Middle frontal gyrus (tissue), 1 donor: ENCODE data around the gene ZNF846.
"Not testable (repeated sequence)": the region's sequence is repeated elsewhere in the genome, so short reads cannot be mapped to it uniquely, and the experiment has no call there.

Source experiments
- DNase-seq: peaks from one replicate; pipeline ENCODE4 v3.0.0-alpha.2; 2015; ENCODE audit warnings: low spot score; ENCODE audit errors: extremely low spot score

ZNF846 gene

DNA sequence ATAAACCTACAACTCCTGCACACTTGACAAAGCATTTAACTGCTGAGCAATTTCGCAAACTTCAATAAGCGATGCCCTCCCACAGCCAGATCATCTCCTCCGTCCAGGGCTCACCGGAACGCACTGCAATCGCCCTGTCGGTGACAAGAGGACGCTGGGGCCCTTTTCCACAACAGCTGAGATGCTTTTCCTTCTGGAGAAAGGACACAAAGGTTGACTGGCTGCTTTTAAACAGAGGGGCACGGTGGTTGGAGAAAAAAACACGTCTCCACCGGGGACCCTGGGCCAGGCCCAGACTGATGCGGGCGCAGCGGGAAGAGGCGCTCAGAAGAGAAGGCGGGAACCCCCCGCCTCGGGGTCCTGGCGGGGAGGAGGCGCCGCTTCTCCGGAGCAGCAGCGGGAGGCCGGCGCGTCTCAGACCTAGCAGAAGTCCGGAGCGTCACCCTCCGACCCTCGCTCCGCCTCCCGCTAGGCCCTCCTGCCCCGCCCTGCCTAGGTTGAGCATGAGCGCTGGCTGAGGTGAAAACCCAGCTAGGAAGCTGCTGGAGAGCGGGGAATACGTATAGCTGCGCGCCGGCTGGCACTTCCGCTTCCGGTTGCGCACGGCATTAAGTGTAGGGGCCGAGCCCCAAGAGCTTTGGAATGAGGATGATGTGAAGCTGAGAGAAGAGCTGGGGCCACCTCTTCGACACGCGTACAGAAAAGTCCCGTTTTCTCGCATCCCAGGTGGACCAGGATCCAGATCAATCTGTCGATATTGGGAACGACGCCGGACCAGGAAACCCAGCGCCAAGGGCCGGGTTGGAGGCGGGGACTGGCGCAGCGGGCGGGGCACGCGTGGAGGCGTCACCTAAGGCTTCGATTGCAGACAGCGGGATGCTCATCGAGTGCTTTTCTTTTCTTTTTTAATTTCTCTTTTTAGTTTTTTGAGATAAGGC, at the start of gene ZNF846:
Gene ZNF846, minus strand, starts transcription at position 564 of the 938 bp plus-strand sequence. CDS start 3,788 bp downstream, outside the sequence.
- peak; percentile 89 for DNase-seq

DNA sequence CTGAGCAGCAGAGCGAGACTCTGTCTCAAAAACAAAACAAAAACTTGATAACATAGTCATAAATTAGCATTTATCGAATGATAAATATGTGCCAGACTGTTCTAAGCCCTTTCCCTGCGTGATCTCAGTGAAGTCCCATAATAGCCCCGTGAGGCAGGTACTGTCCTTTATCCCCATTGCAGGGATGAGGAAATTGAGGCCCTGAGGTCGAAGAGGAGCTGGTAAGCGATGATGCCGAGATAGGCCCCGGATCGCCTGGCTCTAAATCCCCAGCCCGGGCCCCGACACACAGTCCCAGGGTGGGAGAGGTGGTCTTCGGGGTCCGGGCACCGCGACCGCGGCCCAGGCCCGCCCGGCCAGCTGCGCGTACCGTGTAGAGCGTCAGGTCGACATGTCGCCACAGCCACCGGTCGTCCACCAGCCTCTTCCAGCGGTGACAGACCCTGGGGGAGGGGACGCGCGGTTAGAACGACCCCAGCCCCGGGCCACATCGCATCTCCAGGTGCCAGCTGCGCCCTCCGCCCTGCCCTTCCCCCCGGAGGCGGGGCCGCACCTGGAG, 49.7 kb upstream of the ZNF846 start:
- DNase-seq: no peak

DNA sequence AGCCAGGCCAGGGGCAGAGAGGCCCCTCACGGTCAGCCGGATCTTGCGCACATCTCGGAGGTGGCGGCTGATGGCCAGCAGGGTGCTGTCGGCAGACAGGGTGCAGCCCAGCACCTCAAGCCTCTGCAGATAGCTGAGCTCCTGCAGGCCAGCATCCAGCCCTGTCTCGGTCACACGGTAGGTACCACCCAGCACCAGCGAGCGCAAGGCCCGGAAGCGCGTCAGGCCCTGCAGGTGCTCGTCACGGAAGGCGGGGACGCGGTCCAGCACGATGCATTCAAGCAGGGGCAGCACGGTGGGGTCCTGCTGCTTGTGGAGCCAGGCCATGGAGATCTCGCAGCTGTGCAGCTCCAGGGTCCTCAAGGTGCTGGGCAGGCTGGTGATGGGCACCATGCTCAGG, 42.6 kb upstream of the ZNF846 start:
- DNase-seq: no peak

DNA sequence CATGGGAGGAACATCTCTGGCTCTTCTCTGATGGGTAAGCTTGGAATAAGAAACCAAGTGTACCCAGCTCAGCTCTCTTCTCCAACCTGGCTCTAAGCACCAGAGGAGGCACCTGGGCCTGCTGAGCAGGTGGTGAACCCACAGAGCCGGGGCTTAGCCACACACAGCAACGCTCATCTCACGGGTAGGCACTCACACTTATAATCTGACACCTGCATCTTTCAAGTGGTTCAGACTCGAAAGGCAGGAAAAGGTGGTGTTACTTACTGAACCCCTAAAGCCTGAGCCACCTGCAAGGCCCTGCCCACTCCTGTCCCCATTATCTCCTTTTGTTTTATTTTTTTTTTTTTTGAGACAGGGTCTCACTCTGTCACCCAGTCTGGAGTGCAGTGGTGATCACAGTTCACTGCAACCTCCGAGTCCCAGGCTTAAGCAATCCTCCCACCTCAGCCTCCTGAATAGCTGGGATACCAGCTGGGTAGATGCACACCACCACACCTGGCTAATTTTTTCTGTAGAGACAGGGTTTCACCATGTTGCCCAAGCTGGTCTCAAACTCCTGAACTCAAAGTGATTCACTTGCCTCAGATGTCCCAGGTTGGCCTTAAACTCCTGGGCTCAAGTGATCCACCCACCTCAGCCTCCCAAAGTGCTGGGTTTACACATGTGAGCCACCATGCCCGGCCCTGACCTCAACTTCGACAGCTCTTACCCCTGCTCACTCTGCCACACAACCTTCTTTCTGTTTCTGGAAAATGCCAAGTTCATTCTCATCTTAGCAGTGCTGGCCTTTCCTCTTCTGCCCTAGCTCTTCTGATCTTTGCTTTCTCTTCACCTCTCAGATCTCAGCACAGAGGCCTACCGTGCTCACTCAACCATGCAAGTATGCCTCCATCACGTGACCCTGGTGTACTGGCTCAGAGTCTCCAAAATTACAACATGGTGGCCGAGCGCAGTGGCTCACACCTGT, 40.6 kb upstream of the ZNF846 start:
- DNase-seq: no peak

DNA sequence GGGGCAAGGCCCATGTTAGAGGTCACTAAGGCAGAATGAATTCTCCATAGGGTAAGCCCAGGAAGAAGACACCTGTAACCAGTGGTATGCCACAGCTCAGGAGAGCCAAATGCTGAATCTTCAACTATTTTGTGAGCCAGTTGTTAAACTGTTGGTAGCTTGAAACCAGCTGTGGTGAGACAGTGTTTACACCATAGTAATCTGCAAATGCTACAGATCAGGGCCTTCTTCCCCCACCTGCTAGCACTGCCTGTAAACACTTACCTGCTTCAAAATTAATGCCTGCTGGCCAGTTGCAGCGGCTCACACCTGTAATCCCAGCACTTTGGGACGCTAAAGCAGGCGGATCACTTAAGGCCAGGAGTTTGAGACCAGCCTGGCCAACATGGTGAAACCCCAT, 38.3 kb upstream of the ZNF846 start:
- no peak for DNase-seq

DNA sequence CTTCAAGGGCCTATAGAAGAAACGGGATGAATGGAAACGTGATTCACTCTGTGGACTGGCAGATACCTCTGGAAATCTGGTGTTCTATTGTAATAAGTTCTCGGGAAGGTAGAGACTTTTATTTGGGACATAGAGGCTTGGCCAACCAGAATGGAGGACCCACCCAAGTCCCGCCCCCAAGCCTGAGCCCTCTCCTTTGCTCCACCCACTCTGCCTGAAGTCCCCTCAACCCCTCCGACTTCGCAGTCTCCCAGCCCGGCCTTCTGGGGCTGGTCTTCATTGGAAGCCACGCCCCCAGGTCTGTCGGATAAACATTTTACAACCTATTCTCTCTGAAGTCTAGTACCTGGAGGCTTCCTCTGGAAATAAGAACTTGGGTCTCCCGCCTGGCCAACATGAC, 33.4 kb upstream of the ZNF846 start:
- DNase-seq: no peak

DNA sequence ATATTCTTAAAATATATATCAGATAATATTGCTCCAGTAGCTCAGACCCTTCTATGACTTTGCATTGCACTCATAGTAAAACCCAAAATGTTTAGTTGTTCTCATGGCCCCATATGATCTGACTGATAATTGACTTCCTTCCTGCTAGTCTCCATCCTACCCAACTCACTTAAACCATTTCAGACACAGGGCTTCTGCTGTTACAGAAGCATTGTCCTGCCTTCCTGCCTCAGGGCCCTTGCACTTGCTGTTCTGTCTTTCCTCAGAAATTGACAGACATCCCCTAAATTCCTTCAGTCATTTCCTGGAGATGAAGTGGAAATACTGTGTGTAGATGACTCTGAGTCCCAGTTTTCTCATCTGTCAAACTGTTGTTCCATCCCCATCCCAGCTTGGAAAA, 30.6 kb upstream of the ZNF846 start:
- no peak for DNase-seq

DNA sequence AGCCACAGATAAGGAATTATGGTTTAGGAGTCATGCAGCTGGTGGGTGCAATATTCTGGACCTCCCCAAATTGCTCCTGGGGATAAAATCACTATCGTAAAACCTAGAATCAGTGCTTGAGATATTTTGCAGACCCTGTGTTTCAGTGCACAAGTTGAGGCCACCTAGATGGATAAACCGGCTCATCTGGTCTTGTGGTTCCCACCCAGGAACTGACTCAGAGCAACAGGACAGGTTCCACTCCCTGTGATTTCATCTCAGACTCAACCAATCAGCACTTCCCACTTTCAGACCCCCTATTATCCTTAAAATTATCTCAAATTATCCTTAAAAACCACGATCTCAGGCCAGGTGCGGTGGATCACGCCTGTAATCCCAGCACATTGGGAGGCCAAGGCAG, 29.3 kb upstream of the ZNF846 start:
- DNase-seq: no peak

DNA sequence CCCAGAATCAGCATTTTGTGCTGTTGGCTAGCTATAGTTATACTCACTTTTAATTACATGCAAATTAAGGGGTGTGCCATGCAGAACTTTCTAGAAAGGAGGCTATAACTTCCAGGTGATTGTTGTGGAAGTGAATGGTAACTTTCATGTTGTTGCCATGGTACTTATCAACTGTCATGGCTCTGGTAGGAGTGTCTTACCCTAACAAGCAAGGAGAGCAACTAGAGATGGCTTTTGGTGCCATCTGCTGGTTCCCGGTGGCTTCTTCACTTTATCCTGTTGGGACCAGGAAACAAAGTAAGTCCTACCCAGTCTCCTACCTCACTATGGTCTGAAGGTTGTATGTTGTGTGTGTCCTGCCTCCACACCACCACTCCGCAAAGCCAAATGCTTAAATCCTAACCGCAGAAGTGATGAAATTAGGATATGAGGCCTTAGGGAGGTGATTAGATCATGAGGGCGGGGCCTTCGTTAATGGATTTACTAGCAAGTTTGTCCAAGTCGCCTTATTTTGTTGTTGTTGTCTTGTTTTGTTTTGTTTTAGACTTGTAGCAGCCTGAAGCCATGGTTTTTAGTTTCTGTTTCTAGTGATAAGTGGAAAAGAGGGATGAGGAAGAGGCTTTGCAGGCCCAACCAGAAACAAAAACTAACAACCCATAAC, 27.7 kb upstream of the ZNF846 start:
- peak; percentile 81 for DNase-seq

DNA sequence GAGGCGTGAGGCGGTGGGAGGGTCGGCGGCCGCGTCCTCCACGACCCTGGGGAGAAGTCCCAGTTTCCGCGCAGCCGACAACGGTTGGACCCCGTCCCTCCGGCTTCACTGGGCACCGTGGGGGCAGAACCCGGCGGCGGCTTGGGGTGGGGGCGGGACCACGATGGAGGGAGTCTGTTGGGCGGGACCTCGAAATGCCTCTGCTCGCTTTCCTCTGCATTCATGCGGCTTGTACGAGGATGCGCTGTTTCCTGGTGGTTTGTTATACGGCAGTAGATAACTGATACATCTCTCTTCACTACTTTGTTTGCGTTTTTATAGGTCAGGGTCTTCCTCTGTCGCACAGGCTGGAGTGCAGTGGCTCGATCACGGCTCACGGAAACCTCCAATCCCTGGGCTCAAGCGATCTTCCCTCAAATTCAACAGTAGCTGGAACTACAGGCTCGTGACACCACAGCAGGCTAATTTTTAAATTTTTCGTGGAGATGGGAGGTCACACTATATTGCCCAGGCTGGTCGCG, 24.6 kb upstream of the ZNF846 start:
- no peak for DNase-seq

DNA sequence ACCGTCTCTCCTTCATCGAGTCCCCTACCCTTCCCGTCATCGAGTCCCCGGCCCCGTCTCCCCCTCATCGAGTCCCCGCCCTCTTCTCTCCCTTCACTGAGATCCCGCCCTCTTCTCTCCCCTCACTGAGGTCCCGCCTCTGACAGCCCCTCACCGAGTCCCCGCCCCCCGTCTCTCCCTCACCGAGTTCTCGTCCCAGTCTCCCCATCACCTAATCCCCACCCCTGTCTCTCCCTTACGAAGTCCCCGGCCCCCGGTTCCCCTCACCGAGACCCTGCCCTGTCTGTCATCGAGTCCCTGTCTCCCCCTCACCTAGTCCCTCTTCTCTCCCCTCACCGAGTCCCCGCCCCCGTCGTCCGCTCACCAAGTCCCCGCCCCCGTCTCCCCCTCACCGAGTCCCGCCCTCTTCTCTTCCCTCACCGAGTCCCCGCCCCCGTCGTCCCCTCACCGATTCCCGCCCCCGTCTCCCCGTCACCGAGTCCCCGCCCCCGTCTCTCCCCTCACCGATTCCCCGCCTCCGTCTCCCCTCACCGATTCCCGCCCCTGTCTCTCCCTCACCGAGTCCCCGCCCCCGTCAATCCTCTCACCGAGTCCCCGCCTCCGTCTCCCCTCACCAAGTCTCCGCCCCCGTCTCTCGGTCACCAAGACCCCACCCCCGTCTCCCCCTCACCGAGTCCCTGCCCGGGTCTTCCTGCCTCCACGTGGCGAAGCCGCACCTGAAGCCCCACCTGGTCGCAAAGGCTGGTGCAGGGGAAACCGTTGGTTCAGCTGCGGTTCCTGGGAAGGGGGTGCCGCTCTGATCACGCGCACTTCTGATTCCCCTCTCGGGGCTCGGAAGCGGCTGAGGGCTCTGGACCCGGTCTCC, 23.9 kb upstream of the ZNF846 start:
- peak; percentile 62 for DNase-seq

DNA sequence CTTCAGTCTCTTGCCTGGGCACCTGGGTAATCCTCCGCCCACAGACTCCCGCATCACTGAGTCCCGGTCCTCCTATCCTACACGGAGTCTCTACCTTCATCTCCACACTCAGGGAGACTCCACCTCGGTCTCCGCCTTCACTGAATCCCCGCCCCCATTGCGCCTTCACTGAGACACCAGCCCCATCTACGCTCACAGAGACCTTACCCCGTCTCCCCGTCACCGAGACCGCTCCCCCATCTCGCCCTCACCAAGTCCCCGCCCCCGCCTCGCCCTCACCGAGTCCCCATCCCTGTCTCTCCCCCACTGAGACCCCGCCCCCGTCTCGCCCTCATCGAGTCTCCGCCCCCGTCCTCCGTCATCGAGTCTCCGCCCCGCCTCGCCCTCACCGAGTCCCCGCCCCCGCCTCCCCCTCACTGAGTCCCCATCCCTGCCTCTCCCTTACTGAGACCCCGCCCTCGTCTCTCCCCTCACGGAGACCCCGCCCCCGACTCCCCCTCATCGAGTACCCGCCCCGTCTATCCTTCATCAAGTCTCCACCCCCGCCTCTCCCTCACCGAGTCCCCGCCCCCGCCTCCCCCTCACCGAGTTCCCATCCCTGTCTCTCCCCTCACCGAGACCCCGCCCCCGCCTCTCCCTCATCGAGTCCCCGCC, 23.1 kb upstream of the ZNF846 start:
- DNase-seq: peak; percentile 68

DNA sequence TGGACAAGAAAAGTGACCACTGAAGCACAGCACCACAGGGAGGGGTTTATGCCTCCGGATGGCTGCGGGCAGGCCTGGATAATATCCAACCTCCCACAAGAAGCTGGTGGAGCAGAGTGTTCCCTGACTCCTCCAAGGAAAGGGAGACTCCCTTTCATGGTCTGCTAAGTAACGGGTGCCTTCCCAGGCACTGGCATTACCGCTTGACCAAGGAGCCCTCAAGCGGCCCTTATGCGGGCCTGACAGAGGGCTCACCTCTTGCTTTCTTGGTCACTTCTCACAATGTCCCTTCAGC, 22.5 kb upstream of the ZNF846 start:
- not testable (repeated sequence) for DNase-seq

DNA sequence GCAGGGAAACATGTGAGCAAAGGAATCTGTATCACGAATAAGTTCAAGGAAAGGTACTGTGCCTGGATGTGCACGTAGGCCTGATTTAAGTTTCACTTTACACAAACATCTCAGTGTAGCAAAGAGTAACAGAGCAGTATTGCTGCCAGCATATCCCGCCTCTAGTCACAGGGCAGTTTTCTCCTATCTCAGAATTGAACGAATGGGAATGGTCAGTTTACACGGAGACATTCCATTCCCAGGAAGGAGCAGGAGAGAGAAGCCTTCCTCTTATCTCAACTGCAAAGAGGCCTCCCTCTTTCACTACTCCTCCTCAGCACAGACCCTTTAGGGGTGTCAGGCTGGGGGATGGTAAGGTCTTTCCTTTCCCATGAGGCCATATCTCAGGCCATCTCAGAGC, 21.0 kb upstream of the ZNF846 start:
- not testable (repeated sequence) for DNase-seq

DNA sequence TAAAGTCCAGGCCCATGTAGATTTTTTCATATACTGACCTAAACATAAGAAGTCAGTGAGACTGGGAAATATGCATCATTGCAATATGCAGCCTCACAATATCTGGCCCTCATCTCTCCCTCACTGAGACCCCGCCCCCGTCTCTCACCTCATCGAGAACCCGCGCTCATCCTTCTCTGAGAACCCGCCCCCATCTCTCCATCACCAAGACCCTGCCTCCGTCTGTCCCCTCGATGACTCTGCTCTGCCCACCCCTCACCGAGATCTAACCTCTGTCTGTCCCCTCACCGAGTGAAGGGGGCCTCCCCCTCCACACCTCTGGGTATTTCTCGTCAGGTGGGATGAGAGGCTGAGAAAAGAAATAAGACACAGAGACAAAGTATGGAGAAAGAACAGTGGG, 20.5 kb upstream of the ZNF846 start:
- no peak for DNase-seq

DNA sequence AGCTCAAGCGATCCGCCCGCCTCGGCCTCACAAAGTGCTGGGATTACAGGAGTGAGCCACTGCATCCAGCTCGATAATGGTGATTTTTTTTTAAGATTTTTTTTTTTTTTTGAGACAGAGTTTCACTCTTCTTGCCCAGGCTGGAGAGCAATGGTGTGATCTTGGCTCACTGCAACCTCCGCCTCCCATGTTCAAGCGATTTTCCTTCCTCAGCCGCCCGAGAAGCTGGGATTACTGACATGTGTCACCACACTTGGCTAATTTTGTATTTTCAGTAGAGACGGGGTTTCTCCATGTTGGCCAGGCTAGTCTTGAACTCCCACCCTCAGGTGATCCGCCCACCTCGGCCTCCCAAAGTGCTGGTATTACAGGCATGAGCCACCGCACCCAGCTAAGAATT, 20.1 kb upstream of the ZNF846 start:
- DNase-seq: not testable (repeated sequence)

DNA sequence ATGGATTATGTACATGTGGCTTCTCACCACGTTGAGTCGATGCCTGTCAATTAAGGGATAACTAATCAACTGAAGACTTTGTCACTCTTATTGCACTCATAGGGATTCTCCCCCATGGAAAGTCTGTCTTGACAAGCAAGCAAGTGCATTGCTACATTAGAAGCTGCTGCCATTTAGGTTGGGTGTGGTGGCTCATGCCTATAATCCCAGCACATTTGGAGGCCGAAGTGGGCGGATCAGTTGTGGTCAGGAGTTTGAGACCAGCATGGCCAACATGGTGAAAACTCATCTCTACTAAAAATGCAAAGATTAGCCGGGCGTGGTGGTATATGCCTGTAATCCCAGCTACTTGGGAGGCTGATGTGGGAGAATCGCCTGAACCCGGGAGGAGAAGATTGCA, 18.3 kb upstream of the ZNF846 start:
- DNase-seq: no peak

DNA sequence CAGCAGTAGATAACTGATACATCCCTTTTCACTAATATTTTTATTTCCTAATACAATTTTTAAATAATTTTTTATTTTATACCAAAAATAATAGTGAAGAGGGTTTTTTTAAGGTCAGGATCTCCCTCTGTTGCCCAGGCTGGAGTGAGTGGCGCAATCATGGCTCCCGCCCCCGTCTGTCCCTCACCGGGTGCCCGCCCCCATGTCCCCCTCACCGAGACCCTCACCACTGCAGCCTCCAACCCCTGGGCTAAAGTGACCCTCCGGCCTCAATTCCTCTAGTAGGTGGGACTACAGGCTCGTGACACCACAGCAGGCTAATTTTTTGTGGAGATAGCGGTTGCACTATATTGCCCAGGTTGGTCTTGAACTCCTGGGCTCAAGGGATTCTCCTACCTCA, 17.8 kb upstream of the ZNF846 start:
- DNase-seq: no peak
